ENCODE measurements around the gene COL27A1.

GRCh38 chr9:114123031-114123977 is 32.0 kb upstream of the COL27A1 start:
- TF ChIP-seq CTCF (IDR thresholded peaks at IDR 0.05) (no peak), POLR2AphosphoS5 (IDR thresholded peaks at IDR 0.05) (no peak)

Measured in prostate gland (tissue), 2 donors.